AG04449 (cell line): Measurements from ENCODE around the gene AKAP3.

Experiments
- CTCF ChIA-PET: fragments of 350-600 bp; formaldehyde crosslinking; extraction: SDS; loops from one replicate; lab custom pipeline; 2021; ENCODE audit warnings: antibody characterized with exemption; lab: Yijun Ruan, JAX
- POLR2A ChIA-PET: fragments of 400-600, 350-600 bp; formaldehyde crosslinking; extraction: SDS; loops from one replicate; lab custom pipeline; 2020; ENCODE audit warnings: antibody characterized with exemption, inconsistent platforms; lab: Yijun Ruan, JAX
- DNase-seq: peaks from one replicate; pipeline ENCODE4 v3.0.0-alpha.2; 2010; ENCODE audit warnings: low read depth, low spot score
- H3K4me3 ChIP-seq: 2 replicates; pipeline ENCODE4 v1.5.1; 2011; ENCODE audit warnings: low read depth, mild to moderate bottlenecking, control low read depth, low read length
- CTCF ChIP-seq: IDR thresholded peaks from one replicate; pipeline ENCODE4 v1.5.1; 2011; ENCODE audit warnings: mild to moderate bottlenecking, moderate library complexity, low read length, control low read depth, inconsistent platforms; ENCODE audit not compliant: insufficient read depth; ENCODE audit errors: missing control alignments

The AKAP3 gene

GRCh38 chr12:4567073-4567881 lies 81.6 kb downstream of the AKAP3 start:
- ChIA-PET CTCF (no interaction called here), POLR2A (no interaction called here)
- no peak for DNase-seq
- no peak for TF ChIP-seq CTCF
- no peak overlapping the region for H3K4me3 ChIP-seq

GRCh38 chr12:4566474-4566873 lies 82.4 kb downstream of the AKAP3 start:
- TF ChIP-seq CTCF = no peak
- POLR2A ChIA-PET = no interaction called here
- no peak overlapping the region for H3K4me3 ChIP-seq
- DNase-seq = no peak
- CTCF ChIA-PET = no interaction called here
